ENCODE data around the gene METTL26. TPM values are rescaled to one million over a fixed set of nuclear protein-coding genes. Genes with fewer than 3 reads are reported as not detected.

METTL26 gene
- total RNA-seq, 4 donors from 2014 or later, result 69.6 to 105 (median 79.9) TPM

GRCh38 chr16:652454-653305, 16.6 kb upstream of the METTL26 start:
- DNase-seq, result no peak
- Histone ChIP-seq H3K27me3 (no peaks in the 10 kb centered on the region), H3K36me3 (peaks cover 0 to 57% (median 5%) of the 10 kb centered on the region in 3 donors), H3K4me1 (peaks cover 18 to 33% (median 22%) of the 10 kb centered on the region in 3 donors), H3K4me3 (no peak overlapping the region), H3K9me3 (no peaks in the 10 kb centered on the region), H3K27ac (no peak overlapping the region)
- 31 to 80% methylated on average over 2 to 5 of the region's 28 CpGs for WGBS, 2 donors
- TF ChIP-seq CTCF (IDR thresholded peaks at IDR 0.05) (no peak), POLR2A (IDR thresholded peaks at IDR 0.05) (no peak)
- intact Hi-C loops (cut with DNase I), result no loop called here

DNA sequence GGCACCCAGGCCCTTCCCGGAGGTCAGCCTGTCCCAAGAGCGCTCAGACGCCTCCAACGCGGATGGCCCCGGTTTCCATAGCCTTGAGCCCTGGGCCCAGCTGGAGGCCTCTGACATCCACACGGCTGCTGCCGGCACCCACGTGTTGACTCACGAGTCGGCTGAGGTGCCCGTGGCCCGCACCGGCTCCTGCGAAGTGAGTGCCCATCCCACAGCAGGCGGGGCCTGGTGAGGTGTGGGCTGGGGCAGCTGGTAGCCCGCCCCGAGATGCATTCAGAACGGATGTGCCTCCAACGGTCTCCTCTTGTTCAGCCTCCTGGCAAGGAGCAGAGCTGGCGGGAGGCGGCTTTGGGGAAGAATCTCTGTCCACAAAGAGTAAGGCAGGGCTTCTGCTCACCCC, 15.7 kb upstream of the METTL26 start:
- Histone ChIP-seq H3K27me3 (no peaks in the 10 kb centered on the region), H3K4me1 (peaks cover 22 to 41% (median 30%) of the 10 kb centered on the region in 3 donors), H3K27ac (no peak overlapping the region), H3K4me3 (no peak overlapping the region), H3K36me3 (peaks cover 0 to 48% (median 5%) of the 10 kb centered on the region in 3 donors), H3K9me3 (no peaks in the 10 kb centered on the region)
- WGBS, 2 donors, result 40% methylated on average over 1 of the region's 22 CpGs; no CpG with 5 or more reads in 1 of the 2 donors
- TF ChIP-seq CTCF (IDR thresholded peaks at IDR 0.05), result no peak
- no peak for TF ChIP-seq POLR2A (IDR thresholded peaks at IDR 0.05)
- intact Hi-C loops (cut with DNase I), result no loop called here
- no peak for DNase-seq

DNA sequence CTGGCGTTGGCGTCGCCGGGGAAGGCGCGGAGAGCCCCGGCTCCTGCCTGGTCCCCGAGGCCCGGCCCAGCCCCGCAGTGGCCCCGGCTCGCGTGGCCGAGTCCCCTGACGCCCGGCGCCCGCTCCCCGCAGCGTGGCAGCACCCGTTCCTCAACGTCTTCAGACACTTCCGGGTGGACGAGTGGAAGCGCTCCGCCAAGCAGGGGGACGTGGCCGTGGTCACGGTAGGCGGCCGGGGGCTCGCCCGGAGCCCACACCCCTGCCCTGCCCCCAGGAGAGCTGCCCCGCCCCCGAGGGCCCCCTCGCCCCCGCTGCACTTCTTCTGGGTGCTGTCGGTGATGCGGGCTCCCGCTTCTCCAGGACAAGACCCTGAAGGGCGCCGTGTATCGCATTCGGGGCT, 13.5 kb upstream of the METTL26 start:
- no peaks in the 10 kb centered on the region for H3K9me3 ChIP-seq
- intact Hi-C loops (cut with DNase I), result no loop called here
- no peak for DNase-seq
- no peak for TF ChIP-seq CTCF (IDR thresholded peaks at IDR 0.05)
- TF ChIP-seq POLR2A (IDR thresholded peaks at IDR 0.05), result no peak
- H3K27ac ChIP-seq, result peak overlapping the region in 3 of 4 donors; percentile 86 to 91 (median 87)
- WGBS, 2 donors, result no CpG with 5 or more reads among the region's 44 CpGs
- no peaks in the 10 kb centered on the region for H3K27me3 ChIP-seq
- H3K4me3 ChIP-seq, result peak overlapping the region; percentile 60 to 92 (median 72)
- peaks cover 0 to 26% (median 0%) of the 10 kb centered on the region in 3 donors for H3K36me3 ChIP-seq
- peaks cover 32 to 64% (median 33%) of the 10 kb centered on the region in 3 donors for H3K4me1 ChIP-seq

GRCh38 chr16:648781-649589, 12.9 kb upstream of the METTL26 start, which contains the start of gene WDR90:
Gene WDR90 (plus strand): TSS chr16:649365. CDS start chr16:649417, 52 bp downstream.
- TF ChIP-seq POLR2A (IDR thresholded peaks at IDR 0.05), result peak in 1 of 4 donors; percentile 37
- peak in 3 of 6 experiments; percentile 6 to 10 (median 7) for TF ChIP-seq CTCF (IDR thresholded peaks at IDR 0.05)
- Histone ChIP-seq H3K36me3 (peaks cover 0 to 24% (median 0%) of the 10 kb centered on the region in 3 donors), H3K9me3 (no peaks in the 10 kb centered on the region), H3K4me1 (peaks cover 32 to 70% (median 33%) of the 10 kb centered on the region in 3 donors), H3K27me3 (no peaks in the 10 kb centered on the region), H3K4me3 (peak within 1 kb of the TSS; percentile 60 to 92 (median 72)), H3K27ac (peak within 1 kb of the TSS; percentile 86 to 91 (median 88))
- intact Hi-C loops (cut with DNase I), result no loop called here
- 0% methylated on average over 5 of the region's 91 CpGs; no CpG with 5 or more reads in 1 of the 2 donors for WGBS, 2 donors
- peak; percentile 35 for DNase-seq
